Heart left ventricle (tissue), 16 donors: ENCODE results near the gene AP1S2. TPM values are rescaled to one million over a fixed set of nuclear protein-coding genes. Genes with fewer than 3 reads are reported as not detected.
"Not testable (repeated sequence)": the region's sequence is repeated elsewhere in the genome, so short reads cannot be mapped to it uniquely, and the experiment has no call there.

Experiments
- ATAC-seq, 4 donors: fragments of 200-7000 bp; cut with Tn5 transposase; one replicate each; pipeline ENCODE4 v1.9.1; 2020 to 2022; ENCODE audit warnings: moderate library complexity in 4 of 4, mild to moderate bottlenecking in 3 of 4, moderate number of reproducible peaks in 1 of 4
- DNase-seq, 5 donors: peaks; one replicate each; pipeline ENCODE4 v3.0.0-alpha.2; 2020
- H3K27ac ChIP-seq, 12 donors: fragments of 200-600 bp; sonication (generic) in 4 of 12; one replicate each; pipeline versions ENCODE4 v1.5.0 to v1.8.0; 2016 to 2022; ENCODE audit warnings: mild to moderate bottlenecking in 2 of 12
- H3K27me3 ChIP-seq, 9 donors: fragments of 200-600 bp; sonication (generic) in 2 of 9; one replicate each; pipeline versions ENCODE4 v1.5.1 to v1.8.0; 2016 to 2022; ENCODE audit warnings: mild to moderate bottlenecking in 3 of 9
- H3K36me3 ChIP-seq, 9 donors: fragments of 200-600 bp; sonication (generic) in 2 of 9; one replicate each; pipeline versions ENCODE4 v1.5.0 to v1.8.0; 2018 to 2022; ENCODE audit warnings: mild to moderate bottlenecking in 2 of 9
- H3K4me1 ChIP-seq, 12 donors: fragments of 200-600 bp; sonication (generic) in 4 of 12; one replicate each; pipeline versions ENCODE4 v1.5.0 to v1.8.0; 2016 to 2022; ENCODE audit warnings: mild to moderate bottlenecking in 3 of 12
- H3K4me3 ChIP-seq, 12 donors: fragments of 200-600 bp; sonication (generic) in 4 of 12; one replicate each; pipeline versions ENCODE4 v1.5.0 to v1.8.0; 2017 to 2022; ENCODE audit warnings: mild to moderate bottlenecking in 9 of 12, moderate library complexity in 4 of 12
- H3K9me3 ChIP-seq, 12 donors: fragments of 200-600 bp; sonication (generic) in 4 of 12; one replicate each; pipeline versions ENCODE4 v1.5.0 to v1.8.0; 2016 to 2022; ENCODE audit warnings: mild to moderate bottlenecking in 1 of 12
- POLR2A ChIP-seq, 2 donors: fragments of 450-650 bp; IDR thresholded peaks; one replicate each; pipeline ENCODE4 v1.6.1; 2017; ENCODE audit warnings: antibody characterized with exemption in 2 of 2, mild to moderate bottlenecking in 2 of 2, moderate library complexity in 2 of 2
- WGBS, 4 donors: extraction: QIAGEN DNeasy Blood & Tissue Kit in 2 of 4; methylation state at CpG; one replicate each; pipeline versions ENCODE4 v1.1.5 to v1.1.7; 2013 to 2018; 5-methylcytosine and 5-hydroxymethylcytosine counted together
- intact Hi-C, 10 donors: fragments of 100-400 bp; cut with DNase I; formaldehyde crosslinking; loops; one replicate each; pipeline versions ENCODE4 v1.11.1 to v1.14.2; 2022
- polyA plus RNA-seq, 2 donors: library from polyadenylated mRNA; stranded (reverse); fragments of 200-250 nt; gene quantifications; one replicate each; pipeline ENCODE4 v1.2.3, GENCODE V29; 2013
- total RNA-seq, 9 donors: library from RNA; depleted of rRNA in 2 of 9; stranded (reverse); fragments of >200 nt in 2 of 9; fragmentation: NEBNext Ultra II Directional in 3 of 9; extraction: Animal tissue kit (Norgen Biotek cat#: 25700) in 3 of 9; gene quantifications; one replicate each; pipeline versions ENCODE4 v1.1.0 to v1.2.4, GENCODE V29; 2016 to 2023
- TF ChIP-seq, protein P1 (sequence below), 12 donors: fragments of 200-600 bp; sonication (generic) in 4 of 12; IDR thresholded peaks; one replicate each; pipeline versions ENCODE4 v1.5.0 to v1.8.0; 2018 to 2022; ENCODE audit warnings: antibody characterized with exemption in 12 of 12, mild to moderate bottlenecking in 5 of 12
- donor health status: ischemic (EF 13 %, LVEDD 7.1; RV severe dilation, severe dysfunction).
- donor health status: healthy with polysubstance abuse.
- donor health status: DM: no; HTN: yes; CAD: no.
- donor health status: DM: no; HTN: no; CAD: no.
- donor health status: ischemic (EF 25% LVEDD 6.9; RV normal size, moderate dysfunction).
- donor health status: ischemic (EF 25% LVEDD 5.7; RV mildly dilated, moderate dysfunction).
- donor health status: healthy.
- donor health status: DM: yes; HTN: yes; CAD: no.
- donor health status: ischemic (EF 35%, LVEDD 5.7; RV mildly dilated, moderate dysfunction).
- donor health status: nonischemic (EF 11% LVEDD 7.7; RV severe dilation, severe dysfunction).
- donor health status: DM: yes; HTN: yes; CAD: no.
- donor health status: PGD.
- donor health status: ischemic (EF 29% LVEDD 5.4; RV normal size, mild dysfunction).
- donor health status: nonischemic (EF 23%, LVEDD 6.1; RV moderate dilation, normal function).

Gene AP1S2
- total and polyA plus RNA-seq, 11 donors: 67.4 to 267 (median 136) TPM

DNA sequence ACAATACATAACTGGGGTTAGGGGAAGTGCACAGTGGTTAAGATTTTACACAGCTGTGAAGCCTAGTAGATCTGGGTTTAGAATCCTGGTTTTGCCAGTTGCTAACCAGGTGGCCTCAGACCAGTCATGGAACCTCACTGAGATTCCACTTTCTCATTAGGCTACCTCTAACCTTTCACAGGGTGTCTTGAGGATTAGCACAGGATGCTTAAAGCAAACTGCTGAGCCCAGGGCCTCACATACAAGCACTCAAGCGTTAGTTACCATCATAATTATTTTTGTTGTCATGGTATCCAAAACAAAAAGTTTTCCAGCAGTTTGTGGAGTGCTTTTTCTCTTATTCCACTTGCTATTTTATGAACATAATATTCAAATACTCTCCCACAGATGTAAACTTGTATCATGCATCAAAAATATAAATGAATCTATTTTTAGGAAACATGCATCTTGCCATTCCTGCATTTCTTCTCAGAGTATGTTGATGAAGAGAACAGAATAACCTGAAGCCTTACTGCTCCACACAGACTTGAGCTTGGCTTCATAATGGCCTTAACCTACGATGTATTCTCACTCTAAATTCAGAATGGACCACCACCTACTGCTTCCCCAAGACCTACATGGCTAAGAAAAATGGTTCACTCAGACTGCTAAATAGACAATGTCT lies 12.6 kb downstream of the AP1S2 start:
- Histone ChIP-seq H3K4me1 (peaks cover 0 to 7% (median 0%) of the 10 kb centered on the region in 12 donors), H3K27me3 (no peaks in the 10 kb centered on the region), H3K36me3 (peaks cover 0 to 60% (median 32%) of the 10 kb centered on the region in 9 donors), H3K9me3 (no peaks in the 10 kb centered on the region), H3K27ac (no peak overlapping the region), H3K4me3 (no peak overlapping the region)
- intact Hi-C loops: no loop called here
- ATAC-seq (no peak), DNase-seq (no peak)
- no peak for TF ChIP-seq POLR2A (IDR thresholded peaks at IDR 0.05)
- TF ChIP-seq, protein P1, sequence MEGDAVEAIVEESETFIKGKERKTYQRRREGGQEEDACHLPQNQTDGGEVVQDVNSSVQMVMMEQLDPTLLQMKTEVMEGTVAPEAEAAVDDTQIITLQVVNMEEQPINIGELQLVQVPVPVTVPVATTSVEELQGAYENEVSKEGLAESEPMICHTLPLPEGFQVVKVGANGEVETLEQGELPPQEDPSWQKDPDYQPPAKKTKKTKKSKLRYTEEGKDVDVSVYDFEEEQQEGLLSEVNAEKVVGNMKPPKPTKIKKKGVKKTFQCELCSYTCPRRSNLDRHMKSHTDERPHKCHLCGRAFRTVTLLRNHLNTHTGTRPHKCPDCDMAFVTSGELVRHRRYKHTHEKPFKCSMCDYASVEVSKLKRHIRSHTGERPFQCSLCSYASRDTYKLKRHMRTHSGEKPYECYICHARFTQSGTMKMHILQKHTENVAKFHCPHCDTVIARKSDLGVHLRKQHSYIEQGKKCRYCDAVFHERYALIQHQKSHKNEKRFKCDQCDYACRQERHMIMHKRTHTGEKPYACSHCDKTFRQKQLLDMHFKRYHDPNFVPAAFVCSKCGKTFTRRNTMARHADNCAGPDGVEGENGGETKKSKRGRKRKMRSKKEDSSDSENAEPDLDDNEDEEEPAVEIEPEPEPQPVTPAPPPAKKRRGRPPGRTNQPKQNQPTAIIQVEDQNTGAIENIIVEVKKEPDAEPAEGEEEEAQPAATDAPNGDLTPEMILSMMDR (IDR thresholded peaks at IDR 0.05): no peak
- WGBS, 4 donors: 67 to 78% (median 75%) methylated on average over 2 of the region's 2 CpGs

DNA sequence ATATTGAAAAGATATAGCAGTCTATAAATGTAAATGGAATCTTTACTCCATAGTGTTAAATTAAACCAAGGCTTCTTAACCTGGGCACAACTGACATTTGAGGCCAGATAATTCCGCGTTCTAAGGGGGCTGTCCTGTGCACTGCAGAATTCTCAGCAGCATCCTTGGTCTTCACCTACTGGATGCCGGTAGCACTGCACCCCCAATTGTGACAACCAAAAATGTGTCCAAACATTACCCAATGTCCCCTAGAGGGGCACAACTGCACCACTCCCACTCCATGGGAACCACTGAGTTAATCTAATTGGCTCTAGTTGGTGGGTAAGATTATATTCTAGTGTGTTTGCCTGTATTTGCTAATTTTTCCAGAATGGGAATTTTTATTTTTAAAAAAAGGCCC lies 16.6 kb downstream of the AP1S2 start:
- intact Hi-C loops: no loop called here
- no peak overlapping the region for H3K4me3 ChIP-seq
- no peak overlapping the region for H3K27ac ChIP-seq
- 89 to 98% (median 92%) methylated on average over 3 of the region's 3 CpGs for WGBS, 4 donors
- peaks cover 0 to 40% (median 15%) of the 10 kb centered on the region in 9 donors for H3K36me3 ChIP-seq
- no peak for ATAC-seq
- no peak for DNase-seq
- H3K27me3 ChIP-seq: no peaks in the 10 kb centered on the region
- TF ChIP-seq, protein P1 (IDR thresholded peaks at IDR 0.05): no peak
- no peak for TF ChIP-seq POLR2A (IDR thresholded peaks at IDR 0.05)
- H3K4me1 ChIP-seq: peaks cover 0 to 7% (median 0%) of the 10 kb centered on the region in 12 donors
- H3K9me3 ChIP-seq: no peaks in the 10 kb centered on the region

DNA sequence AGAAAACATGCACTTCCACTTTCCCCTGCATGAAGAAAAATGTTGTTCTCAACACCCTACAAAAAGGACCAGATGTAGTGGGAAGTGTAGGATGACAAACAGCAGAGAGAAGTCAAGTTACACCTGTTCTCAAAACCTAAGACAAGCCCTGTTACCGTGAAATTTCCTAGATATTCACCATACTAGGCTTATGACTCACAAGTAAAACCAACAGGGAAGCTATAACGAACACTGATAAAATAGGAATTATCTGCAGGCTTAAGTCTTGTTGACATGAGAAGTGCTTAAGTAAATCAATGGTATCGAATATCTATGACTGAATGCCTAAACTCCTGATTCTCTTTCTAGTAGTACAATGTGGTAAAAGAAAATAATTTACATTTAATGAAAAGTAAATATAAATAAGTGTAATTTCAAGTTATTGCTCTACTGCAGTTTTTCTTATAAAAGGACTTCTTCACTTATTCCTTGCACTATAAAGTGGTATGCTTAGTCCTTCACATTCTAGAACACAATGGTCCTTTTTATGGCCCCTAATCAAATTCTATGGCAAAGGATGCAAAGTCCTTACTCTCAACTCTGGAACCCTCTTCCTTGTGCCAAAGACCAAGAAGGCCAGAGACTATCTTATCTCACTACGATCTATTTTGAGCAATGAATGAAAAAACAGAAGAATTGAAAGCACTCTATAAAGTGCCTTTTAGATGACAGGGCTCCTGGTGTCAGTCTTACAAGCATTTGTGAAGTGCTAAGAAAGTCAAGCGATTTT lies 19.6 kb downstream of the AP1S2 start:
- no peak for ATAC-seq
- TF ChIP-seq, protein P1 (IDR thresholded peaks at IDR 0.05): no peak
- TF ChIP-seq POLR2A (IDR thresholded peaks at IDR 0.05): no peak
- Histone ChIP-seq H3K4me1 (peaks cover 0 to 7% (median 0%) of the 10 kb centered on the region in 12 donors), H3K27me3 (no peaks in the 10 kb centered on the region), H3K9me3 (no peaks in the 10 kb centered on the region), H3K36me3 (peaks cover 0 to 21% (median 0%) of the 10 kb centered on the region in 9 donors), H3K27ac (no peak overlapping the region), H3K4me3 (no peak overlapping the region)
- DNase-seq: no peak
- 43 to 65% (median 51%) methylated on average over 5 of the region's 5 CpGs for WGBS, 4 donors
- intact Hi-C loops: no loop called here

DNA sequence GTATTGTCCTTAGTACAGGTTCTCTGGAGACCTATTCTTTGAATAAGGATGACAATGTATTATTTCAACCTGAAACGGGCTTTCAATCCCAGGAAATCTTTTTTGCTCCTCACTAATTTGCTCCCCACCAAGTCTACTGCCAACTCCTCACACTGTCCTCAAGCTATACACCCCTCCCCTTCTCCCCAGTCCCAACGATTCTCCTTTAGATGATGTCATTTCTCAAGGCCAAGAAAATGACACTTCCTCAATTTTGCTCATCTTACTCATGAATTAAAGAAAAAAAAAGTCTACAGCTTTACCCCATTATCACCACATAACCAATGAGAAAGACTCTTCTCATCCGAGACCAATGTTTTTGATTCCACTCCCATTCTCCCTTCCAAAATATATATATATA lies 20.6 kb downstream of the AP1S2 start:
- 58 to 72% (median 64%) methylated on average over 3 of the region's 3 CpGs for WGBS, 4 donors
- Histone ChIP-seq H3K9me3 (no peaks in the 10 kb centered on the region), H3K27me3 (no peaks in the 10 kb centered on the region), H3K36me3 (peaks cover 0 to 24% (median 8%) of the 10 kb centered on the region in 9 donors), H3K4me3 (no peak overlapping the region), H3K27ac (no peak overlapping the region), H3K4me1 (peaks cover 0 to 7% (median 0%) of the 10 kb centered on the region in 12 donors)
- DNase-seq: no peak
- TF ChIP-seq, protein P1 (IDR thresholded peaks at IDR 0.05): no peak
- TF ChIP-seq POLR2A (IDR thresholded peaks at IDR 0.05): no peak
- intact Hi-C loops: no loop called here
- no peak for ATAC-seq

DNA sequence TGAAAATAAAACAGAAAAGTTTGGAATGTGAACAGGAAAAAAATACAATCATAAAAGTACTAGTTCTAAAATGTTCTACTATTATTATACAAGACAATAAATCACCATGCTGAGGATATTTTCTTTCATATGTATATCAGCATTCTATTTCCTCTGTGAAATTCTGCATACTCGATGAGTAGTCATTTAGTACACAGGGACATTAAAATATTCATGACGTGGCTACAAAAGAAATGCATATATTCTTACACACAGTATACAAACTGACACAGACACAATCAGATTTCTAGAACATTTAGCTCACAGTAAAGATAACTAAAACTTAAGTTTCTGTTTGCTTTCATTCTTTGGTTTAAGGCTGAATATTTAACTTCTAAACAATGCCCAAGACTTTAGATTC lies 23.3 kb downstream of the AP1S2 start:
- H3K4me3 ChIP-seq, intact Hi-C loops, ATAC-seq, H3K27ac ChIP-seq, DNase-seq, H3K27me3 ChIP-seq, H3K9me3 ChIP-seq, H3K4me1 ChIP-seq: not testable (repeated sequence)
- H3K36me3 ChIP-seq: peaks cover 0 to 34% (median 20%) of the 10 kb centered on the region in 9 donors
- WGBS, 4 donors: 65 to 100% (median 80%) methylated on average over 1 to 2 of the region's 2 CpGs; no CpG with 5 or more reads in 1 of the 4 donors
